ENCODE results near the gene LRIG3. TPM values are rescaled to one million over a fixed set of nuclear protein-coding genes. Genes with fewer than 3 reads are reported as not detected.

Gene LRIG3
- total and polyA plus RNA-seq, 2 donors (not counting 3 experiments of a cell fraction or from before 2014, with no cell fraction given) = 55.5 to 55.7 TPM

GRCh38 chr12:58930770-58931324, 10.5 kb upstream of the LRIG3 start:
- dilution Hi-C loops (cut with MboI; ENCODE audit: extremely low pct_ligation_motif_present, low sequenced_read_pairs) (no loop called here), intact Hi-C loops (cut with micrococcal nuclease) (no loop called here)
- CTCF ChIA-PET = no interaction called here
- Histone ChIP-seq H3K27ac (ENCODE audit: insufficient read depth, low read depth, low read length) (no peak overlapping the region), H3K4me2 (ENCODE audit: insufficient read depth, low read length) (no peak overlapping the region), H4K20me1 (replicated peaks; ENCODE audit: control insufficient read depth, extremely low read depth, insufficient read depth, low read length) (no peaks in the 10 kb centered on the region), H3K9ac (replicated peaks; ENCODE audit: extremely low read depth, insufficient read depth, low read length) (no peak overlapping the region), H3K4me3 (replicated peaks in 1 of 3; ENCODE audit: insufficient read depth in 1 of 3, low read depth in 1 of 3, low read length in 3 of 3) (no peak overlapping the region), H3K9me3 (replicated peaks; ENCODE audit: control insufficient read depth, insufficient read depth, low read length) (no peaks in the 10 kb centered on the region), H3K79me2 (ENCODE audit: control insufficient read depth, insufficient read depth, low read length) (no peaks in the 10 kb centered on the region), H3K36me3 (ENCODE audit: control insufficient read depth in 2 of 2, extremely low read depth in 1 of 2, insufficient read depth in 2 of 2, low read length in 2 of 2) (no peaks in the 10 kb centered on the region), H3K9me1 (replicated peaks; ENCODE audit: control insufficient read depth, extremely low read depth, insufficient read depth, low read length) (no peaks in the 10 kb centered on the region), H2AFZ (ENCODE audit: low read depth, low read length) (no peak overlapping the region), H3K27me3 (ENCODE audit: control insufficient read depth in 2 of 2, insufficient read depth in 2 of 2, low read length in 2 of 2) (no peaks in the 10 kb centered on the region), H3K4me1 (ENCODE audit: control insufficient read depth, extremely low read depth, insufficient read depth, low read length) (peaks cover 7% of the 10 kb centered on the region)
- DNase-seq (ENCODE audit: low read depth, low spot score) = no peak
- POLR2A ChIA-PET = no interaction called here
- no peak for TF ChIP-seq CTCF (IDR thresholded peaks at IDR 0.05; ENCODE audit: extremely low read depth in 1 of 2, insufficient read depth in 1 of 2, low read depth in 1 of 2, low read length in 2 of 2)
- no peak for TF ChIP-seq MYC (IDR thresholded peaks at IDR 0.05; ENCODE audit: low read depth, low read length)
- TF ChIP-seq EZH2 (IDR thresholded peaks at IDR 0.05; ENCODE audit: borderline replicate concordance, low read depth, low read length, severe bottlenecking) = no peak
- no peak for TF ChIP-seq POLR2AphosphoS5 (IDR thresholded peaks at IDR 0.05; ENCODE audit: insufficient read depth, low read depth, low read length)
- TF ChIP-seq POLR2A (IDR thresholded peaks at IDR 0.05; ENCODE audit: low read depth, low read length) = no peak
- TF ChIP-seq GATA2 (IDR thresholded peaks at IDR 0.05; ENCODE audit: insufficient read depth, insufficient read length, low read depth, low read length) = no peak
- TF ChIP-seq FOS (IDR thresholded peaks at IDR 0.05; ENCODE audit: borderline replicate concordance, insufficient read depth, low read length) = no peak
- no peak for TF ChIP-seq MAX (IDR thresholded peaks at IDR 0.05; ENCODE audit: insufficient read depth, insufficient read length)
- TF ChIP-seq JUN (IDR thresholded peaks at IDR 0.05; ENCODE audit: borderline replicate concordance, insufficient read depth, insufficient read length, low read depth) = no peak
- BruUV-seq (replicated peaks) = no TSS peak
- FAIRE-seq = no peak

Data from endothelial cell of umbilical vein (primary cell).